ENCODE results near the gene THRB. TPM values are rescaled to one million over a fixed set of nuclear protein-coding genes. Genes with fewer than 3 reads are reported as not detected.

The THRB gene
- total RNA-seq, 1 experiment from 2014 or later: 5.8 TPM

GRCh38 chr3:24514119-24514518, 19.5 kb upstream of the THRB start:
- H3K9me3 Mint-ChIP-seq: no peaks in the 10 kb centered on the region
- peaks cover 12% of the 10 kb centered on the region for H3K27me3 Mint-ChIP-seq (ENCODE audit: low read depth)
- CTCF ChIA-PET: no interaction called here
- TF ChIP-seq USF1 (CRISPR knock-in tag; IDR thresholded peaks at IDR 0.05) (no peak), ATF3 (CRISPR knock-in tag; conservative IDR thresholded peaks at IDR 0.05) (no peak), AFF4 (CRISPR knock-in tag; IDR thresholded peaks at IDR 0.05; ENCODE audit: borderline replicate concordance) (no peak), CTCF (IDR thresholded peaks at IDR 0.05) (no peak), OVOL2 (CRISPR knock-in tag; IDR thresholded peaks at IDR 0.05; ENCODE audit: borderline replicate concordance) (no peak), ZNF121 (CRISPR knock-in tag; IDR thresholded peaks at IDR 0.05) (no peak), TEAD4 (CRISPR knock-in tag; IDR thresholded peaks at IDR 0.05) (no peak), SP1 (CRISPR knock-in tag; conservative IDR thresholded peaks at IDR 0.05) (no peak), ZBTB21 (CRISPR knock-in tag; IDR thresholded peaks at IDR 0.05; ENCODE audit: borderline replicate concordance) (no peak)
- TF ChIP-seq, protein P1, sequence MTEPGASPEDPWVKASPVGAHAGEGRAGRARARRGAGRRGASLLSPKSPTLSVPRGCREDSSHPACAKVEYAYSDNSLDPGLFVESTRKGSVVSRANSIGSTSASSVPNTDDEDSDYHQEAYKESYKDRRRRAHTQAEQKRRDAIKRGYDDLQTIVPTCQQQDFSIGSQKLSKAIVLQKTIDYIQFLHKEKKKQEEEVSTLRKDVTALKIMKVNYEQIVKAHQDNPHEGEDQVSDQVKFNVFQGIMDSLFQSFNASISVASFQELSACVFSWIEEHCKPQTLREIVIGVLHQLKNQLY (CRISPR knock-in tag; IDR thresholded peaks at IDR 0.05): no peak
- TF ChIP-seq, protein P2, sequence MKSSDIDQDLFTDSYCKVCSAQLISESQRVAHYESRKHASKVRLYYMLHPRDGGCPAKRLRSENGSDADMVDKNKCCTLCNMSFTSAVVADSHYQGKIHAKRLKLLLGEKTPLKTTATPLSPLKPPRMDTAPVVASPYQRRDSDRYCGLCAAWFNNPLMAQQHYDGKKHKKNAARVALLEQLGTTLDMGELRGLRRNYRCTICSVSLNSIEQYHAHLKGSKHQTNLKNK (CRISPR knock-in tag; IDR thresholded peaks at IDR 0.05): no peak
- TF ChIP-seq, protein P3, sequence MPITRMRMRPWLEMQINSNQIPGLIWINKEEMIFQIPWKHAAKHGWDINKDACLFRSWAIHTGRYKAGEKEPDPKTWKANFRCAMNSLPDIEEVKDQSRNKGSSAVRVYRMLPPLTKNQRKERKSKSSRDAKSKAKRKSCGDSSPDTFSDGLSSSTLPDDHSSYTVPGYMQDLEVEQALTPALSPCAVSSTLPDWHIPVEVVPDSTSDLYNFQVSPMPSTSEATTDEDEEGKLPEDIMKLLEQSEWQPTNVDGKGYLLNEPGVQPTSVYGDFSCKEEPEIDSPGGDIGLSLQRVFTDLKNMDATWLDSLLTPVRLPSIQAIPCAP (CRISPR knock-in tag; IDR thresholded peaks at IDR 0.05): no peak
- TF ChIP-seq, protein P4, sequence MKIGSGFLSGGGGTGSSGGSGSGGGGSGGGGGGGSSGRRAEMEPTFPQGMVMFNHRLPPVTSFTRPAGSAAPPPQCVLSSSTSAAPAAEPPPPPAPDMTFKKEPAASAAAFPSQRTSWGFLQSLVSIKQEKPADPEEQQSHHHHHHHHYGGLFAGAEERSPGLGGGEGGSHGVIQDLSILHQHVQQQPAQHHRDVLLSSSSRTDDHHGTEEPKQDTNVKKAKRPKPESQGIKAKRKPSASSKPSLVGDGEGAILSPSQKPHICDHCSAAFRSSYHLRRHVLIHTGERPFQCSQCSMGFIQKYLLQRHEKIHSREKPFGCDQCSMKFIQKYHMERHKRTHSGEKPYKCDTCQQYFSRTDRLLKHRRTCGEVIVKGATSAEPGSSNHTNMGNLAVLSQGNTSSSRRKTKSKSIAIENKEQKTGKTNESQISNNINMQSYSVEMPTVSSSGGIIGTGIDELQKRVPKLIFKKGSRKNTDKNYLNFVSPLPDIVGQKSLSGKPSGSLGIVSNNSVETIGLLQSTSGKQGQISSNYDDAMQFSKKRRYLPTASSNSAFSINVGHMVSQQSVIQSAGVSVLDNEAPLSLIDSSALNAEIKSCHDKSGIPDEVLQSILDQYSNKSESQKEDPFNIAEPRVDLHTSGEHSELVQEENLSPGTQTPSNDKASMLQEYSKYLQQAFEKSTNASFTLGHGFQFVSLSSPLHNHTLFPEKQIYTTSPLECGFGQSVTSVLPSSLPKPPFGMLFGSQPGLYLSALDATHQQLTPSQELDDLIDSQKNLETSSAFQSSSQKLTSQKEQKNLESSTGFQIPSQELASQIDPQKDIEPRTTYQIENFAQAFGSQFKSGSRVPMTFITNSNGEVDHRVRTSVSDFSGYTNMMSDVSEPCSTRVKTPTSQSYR (CRISPR knock-in tag; IDR thresholded peaks at IDR 0.05): no peak
- H3K4me3 Mint-ChIP-seq: no peak overlapping the region
- no peak overlapping the region for H3K27ac Mint-ChIP-seq
- DNase-seq (ENCODE audit: low spot score): no peak
- H3K36me3 Mint-ChIP-seq: no peaks in the 10 kb centered on the region
- peaks cover 12% of the 10 kb centered on the region for H3K4me1 Mint-ChIP-seq
- POLR2A ChIA-PET: no interaction called here
- ATAC-seq: no peak

- no peak overlapping the region for H3K27ac Mint-ChIP-seq
- no peaks in the 10 kb centered on the region for H3K9me3 Mint-ChIP-seq
- CTCF ChIA-PET: no interaction called here
- peaks cover 7% of the 10 kb centered on the region for H3K4me1 Mint-ChIP-seq
- no peak overlapping the region for H3K4me3 Mint-ChIP-seq
- H3K36me3 Mint-ChIP-seq: no peaks in the 10 kb centered on the region
- H3K27me3 Mint-ChIP-seq (ENCODE audit: low read depth): peaks cover 6% of the 10 kb centered on the region
- ATAC-seq (no peak), DNase-seq (ENCODE audit: low spot score) (no peak)
- POLR2A ChIA-PET: interaction anchor here (0.6 kb wide), 1 partner anchor 396 kb away, joined by 3 read pairs; no protein-coding TSS in a partner anchor
- no peak for TF ChIP-seq CBFB (CRISPR knock-in tag; IDR thresholded peaks at IDR 0.05; ENCODE audit: low read depth)
- TF ChIP-seq CTCF (IDR thresholded peaks at IDR 0.05): no peak
- TF ChIP-seq, protein P5, sequence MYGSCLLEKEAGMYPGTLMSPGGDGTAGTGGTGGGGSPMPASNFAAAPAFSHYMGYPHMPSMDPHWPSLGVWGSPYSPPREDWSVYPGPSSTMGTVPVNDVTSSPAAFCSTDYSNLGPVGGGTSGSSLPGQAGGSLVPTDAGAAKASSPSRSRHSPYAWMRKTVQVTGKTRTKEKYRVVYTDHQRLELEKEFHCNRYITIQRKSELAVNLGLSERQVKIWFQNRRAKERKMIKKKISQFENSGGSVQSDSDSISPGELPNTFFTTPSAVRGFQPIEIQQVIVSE (CRISPR knock-in tag; IDR thresholded peaks at IDR 0.05; ENCODE audit: borderline replicate concordance): no peak
- no peak for TF ChIP-seq GTF2I (CRISPR knock-in tag; conservative IDR thresholded peaks at IDR 0.05)
Measured at GRCh38 chr3:24513463-24513862, 18.8 kb upstream of the THRB start.
